GM15510 (cell line): Measurements from ENCODE around the gene FDXR.

ENCODE experiments used
- POLR2A ChIP-seq: IDR thresholded peaks from 3 replicates; pipeline ENCODE4 v1.6.1; 2011; ENCODE audit warnings: borderline replicate concordance; ENCODE audit not compliant: insufficient read length; ENCODE audit errors: extremely low read depth

The FDXR gene, protein sequence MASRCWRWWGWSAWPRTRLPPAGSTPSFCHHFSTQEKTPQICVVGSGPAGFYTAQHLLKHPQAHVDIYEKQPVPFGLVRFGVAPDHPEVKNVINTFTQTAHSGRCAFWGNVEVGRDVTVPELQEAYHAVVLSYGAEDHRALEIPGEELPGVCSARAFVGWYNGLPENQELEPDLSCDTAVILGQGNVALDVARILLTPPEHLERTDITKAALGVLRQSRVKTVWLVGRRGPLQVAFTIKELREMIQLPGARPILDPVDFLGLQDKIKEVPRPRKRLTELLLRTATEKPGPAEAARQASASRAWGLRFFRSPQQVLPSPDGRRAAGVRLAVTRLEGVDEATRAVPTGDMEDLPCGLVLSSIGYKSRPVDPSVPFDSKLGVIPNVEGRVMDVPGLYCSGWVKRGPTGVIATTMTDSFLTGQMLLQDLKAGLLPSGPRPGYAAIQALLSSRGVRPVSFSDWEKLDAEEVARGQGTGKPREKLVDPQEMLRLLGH

DNA sequence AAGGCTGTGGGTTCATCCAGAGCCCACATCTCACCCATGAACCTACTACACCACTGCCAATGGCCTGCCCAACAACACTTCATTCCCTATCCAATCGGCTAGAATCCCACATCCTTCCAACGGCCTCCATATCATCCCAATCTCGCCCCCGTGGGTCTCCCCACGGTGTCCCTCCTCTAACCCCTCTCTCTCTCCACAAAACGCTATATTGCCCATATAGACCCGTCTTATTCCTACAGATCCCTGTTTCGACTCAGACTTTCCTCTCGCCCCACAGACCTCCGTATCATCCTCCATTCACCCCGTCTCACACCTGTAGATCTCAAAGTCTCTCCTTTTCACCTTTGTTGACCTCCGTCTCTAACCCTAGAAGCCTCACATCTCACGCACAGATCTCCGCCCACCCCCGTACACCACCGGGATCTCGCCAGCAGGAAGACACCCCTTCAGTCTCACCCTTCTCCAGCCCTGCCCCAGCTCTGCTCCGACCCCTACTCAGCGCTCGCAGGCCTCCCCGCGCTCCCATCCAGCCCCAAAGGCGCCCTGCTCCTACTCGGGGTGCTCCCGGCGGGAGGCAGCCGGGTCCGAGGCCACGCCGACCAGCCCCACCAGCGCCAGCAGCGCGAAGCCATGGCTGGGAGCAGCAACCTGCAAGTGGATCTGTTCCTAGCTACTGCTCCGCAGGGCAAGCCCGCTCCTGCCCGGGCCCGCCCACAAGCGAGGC lies at the start of gene FDXR:
TSS of gene FDXR (minus strand) at position 682 of the 724 bp plus-strand sequence. CDS start at position 632, 50 bp downstream.
- TF ChIP-seq POLR2A: peak; percentile 89

DNA sequence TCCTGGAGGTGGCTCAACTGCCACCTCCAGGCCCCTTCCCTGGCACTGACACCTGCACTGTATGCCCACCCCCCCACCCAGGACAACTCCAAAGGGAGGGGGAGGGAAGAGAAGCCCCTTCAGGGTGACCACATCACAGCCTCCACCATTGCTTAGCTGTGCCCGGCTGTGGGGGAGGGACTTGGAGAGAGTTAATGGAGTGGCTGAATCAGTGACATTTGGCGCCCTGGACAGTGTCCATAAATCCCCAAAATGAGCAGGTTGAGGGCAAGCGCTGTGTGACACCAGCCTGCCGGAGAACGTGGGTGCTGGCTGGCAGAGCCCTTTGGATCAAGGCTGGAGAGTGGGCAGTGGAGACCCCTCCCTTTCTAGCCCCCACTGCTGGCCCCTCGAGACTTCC lies 49.4 kb upstream of the FDXR start:
- no peak for TF ChIP-seq POLR2A

DNA sequence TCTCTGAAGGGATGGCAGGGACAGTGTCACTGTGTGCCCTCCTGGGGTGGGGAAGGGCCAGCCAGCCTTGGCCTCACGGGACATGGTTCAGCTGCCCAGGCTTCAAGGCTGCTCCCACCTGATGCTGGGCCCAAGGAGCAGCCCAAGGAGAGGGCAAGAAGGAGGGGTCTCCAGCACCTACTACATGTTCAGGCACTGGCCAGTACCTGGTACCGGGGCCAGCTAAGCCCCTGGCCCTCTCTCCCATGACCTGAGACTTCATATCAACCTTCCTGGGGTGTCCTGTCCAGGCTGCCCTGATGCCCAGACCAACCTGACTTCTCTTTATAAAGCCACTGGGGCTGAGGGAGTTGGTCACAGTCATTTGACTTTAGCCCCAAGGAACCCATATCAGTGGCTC lies 49.0 kb upstream of the FDXR start:
- no peak for TF ChIP-seq POLR2A

DNA sequence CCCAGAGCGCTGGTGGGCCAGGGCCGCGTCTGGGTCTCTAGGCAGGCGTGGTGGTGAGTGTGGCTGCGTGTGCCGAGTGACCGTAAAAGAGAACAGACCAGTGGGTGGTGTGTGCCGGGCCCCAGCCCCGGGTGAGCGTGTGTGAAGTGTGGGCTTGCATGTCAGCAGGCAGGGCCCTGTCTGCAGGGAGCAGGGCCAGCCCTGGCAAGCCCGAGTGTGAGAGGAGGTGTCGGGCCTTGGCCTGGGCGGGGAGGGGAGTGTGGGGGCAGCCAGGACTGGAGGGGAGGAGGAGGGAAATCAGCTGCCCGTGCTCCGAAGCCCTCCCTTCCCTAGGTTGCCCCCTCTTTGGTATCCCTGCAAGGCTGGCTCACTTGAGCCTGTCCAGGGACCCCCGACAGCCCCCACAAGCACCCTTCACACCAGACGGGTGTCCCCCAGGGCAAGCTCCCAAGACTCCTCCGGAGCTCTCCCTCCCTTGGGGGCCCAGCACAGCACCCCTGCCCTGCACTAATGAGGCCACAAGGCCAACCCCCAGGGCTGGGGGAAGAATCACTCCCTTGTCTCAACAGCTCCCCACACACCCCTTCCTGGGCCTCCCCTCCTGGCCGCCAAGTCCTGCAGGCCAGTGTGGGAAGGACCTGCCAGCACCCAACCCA lies 48.4 kb upstream of the FDXR start:
- no peak for TF ChIP-seq POLR2A

DNA sequence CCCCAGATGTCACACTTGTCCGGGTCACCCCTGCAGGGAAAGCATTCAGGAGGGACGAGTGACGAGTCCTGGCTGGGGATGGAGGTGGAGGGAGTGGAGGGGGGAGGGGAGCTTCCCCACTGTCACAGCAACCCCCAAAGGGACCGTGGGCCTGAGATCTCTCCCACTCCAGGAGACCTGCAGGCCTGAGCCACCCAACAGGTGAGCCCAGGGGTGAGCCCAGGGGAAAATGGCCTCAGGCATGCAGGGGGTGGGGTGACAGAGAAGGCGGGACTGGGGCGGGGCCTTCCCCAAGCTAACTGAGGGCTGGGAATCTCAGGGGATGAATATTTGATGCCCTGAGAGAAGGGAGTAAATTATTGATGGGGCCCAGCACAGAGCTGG lies 47.8 kb upstream of the FDXR start:
- TF ChIP-seq POLR2A: no peak

DNA sequence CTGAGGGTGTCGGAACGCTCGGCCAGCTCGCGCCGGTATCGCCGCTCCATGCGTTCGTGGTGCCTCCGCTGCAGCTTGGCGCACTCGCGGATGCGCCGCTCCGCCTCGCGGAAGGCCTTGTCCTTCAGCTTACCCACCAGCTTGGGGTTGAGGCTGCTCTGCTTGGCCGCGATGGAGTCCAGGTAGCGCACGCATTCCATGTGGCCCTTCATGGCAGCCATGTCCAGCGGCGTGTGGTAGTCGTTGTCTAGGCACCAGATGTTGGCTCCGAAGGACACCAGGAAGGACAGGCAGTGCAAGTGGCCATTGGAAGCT lies 47.5 kb upstream of the FDXR start:
- TF ChIP-seq POLR2A: no peak

DNA sequence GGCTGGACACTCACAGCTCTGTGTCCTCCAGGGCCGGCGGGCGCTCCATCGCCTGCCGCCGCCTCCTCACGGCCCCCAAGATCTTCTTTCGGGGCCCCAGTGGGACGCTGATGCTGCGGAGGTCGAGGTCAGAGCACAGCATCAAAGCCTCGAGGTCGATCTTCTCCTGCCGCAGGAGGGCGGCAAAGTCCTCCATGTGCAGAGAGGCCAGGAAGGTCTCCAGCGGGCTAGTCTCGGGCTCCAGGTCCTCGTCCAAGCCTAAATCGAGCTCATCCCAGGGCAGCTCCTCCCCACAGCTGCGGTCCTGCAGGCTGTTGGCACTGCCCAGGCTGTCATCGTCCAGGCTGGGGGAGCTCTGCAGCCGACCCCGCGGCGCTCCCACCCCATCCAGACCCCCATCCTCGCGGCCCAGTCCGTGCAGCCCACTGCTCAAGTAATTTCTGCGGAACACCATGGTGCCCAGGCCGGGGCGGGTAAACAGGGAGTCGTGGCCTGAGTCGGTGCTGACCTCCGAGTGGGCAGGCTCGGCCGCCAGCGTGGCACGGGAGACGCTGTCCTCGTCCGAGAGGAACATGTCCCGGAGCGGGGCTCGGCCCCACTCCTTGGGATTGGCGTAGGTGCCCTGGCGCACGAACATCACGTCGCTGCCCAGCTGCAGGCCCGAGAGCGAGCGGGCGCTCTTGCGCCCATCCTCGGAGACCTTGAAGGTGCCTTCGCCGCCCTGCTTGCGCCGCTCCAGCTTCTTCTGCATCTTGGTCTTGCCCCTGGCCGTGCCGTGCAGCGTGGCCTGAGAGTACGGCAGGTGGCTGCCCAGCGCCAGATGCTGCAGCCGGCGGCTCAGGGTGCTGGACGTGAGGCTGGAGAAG lies 46.9 kb upstream of the FDXR start:
- TF ChIP-seq POLR2A: no peak

DNA sequence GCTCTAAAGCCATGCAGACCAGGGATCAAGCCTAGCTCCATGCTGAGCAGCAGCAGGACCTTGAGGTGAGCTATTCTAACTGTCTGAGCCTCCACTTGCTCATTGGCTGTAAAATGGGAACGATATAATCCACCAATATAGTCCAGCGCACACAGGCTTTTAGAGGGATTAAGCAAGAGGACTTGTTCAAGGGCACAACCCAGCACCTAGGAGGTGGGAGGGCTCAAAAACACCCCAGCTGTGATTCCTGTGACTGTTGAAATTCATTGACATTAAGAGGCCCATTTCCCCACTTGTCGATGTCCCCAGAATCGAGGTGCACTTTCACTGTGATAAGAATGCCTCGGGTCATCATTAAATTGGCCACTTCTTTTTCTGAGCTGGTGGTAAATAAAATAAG lies 46.1 kb upstream of the FDXR start:
- no peak for TF ChIP-seq POLR2A

DNA sequence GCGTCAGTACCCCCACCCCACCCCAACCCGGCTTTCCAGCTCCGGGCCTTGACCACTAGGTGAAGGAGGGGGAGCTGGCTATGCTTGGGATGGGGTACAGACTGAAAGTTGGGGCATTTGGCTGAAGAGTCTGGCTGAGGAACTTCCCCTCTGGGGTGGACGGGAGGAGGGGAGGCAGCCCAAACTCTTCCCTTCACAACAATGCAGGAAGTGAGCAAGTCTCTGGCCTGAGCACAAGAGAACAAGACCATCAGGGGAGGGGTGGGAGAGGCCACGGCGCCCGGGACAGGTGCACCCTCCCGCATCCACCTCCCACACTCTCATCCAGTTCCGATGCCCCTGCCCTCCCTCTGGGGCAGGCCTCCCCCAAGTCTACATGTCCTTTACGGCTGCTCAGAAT lies 44.6 kb upstream of the FDXR start:
- TF ChIP-seq POLR2A: no peak

DNA sequence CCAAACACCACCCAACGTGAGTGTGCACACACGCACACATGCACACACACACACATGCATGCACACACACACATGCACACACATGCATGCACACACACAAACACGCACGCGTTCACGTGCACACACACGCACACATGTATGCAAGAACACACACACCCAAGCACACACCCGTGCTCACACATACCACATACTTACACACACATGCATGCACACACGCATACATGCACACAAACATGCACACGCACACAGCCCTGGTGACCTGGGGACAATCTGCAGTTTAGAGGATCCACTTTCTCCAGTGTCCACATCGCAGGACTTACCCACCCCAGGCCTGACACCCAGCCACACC lies 44.0 kb upstream of the FDXR start:
- TF ChIP-seq POLR2A: no peak

DNA sequence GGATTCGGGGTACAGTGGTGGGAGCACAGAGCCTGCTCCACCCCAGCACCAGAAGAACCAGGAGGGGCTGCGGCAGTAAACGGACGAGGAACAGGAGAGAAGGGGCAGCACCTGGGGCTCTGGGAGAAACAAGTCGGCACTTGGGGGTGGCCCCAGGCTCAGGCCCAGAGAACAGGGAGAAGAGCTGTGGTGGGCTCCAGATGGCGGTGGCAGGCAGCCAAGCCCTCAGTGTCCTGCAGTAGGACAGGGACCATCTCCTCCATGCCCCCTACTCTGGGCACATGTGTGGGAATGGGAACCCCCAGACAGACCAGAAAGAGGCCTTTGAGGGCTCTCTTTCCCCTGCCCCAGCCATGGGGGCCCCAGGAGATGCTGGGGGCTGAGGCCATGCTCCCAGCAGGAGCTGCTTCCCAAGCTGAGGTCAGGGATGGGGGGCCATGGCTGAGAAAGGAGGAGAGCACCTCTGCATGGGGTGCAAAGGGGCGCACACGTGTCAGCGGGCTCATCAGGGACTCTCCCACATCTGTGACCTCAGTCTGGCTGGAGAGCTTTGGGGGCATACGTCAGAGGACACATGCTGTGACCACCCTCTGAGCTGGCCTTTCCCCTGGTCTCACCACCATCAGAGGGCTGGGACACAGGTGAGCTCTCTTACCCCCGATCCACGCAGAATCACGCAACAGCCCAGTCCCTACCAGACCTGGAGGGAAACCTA lies 43.5 kb upstream of the FDXR start:
- no peak for TF ChIP-seq POLR2A

DNA sequence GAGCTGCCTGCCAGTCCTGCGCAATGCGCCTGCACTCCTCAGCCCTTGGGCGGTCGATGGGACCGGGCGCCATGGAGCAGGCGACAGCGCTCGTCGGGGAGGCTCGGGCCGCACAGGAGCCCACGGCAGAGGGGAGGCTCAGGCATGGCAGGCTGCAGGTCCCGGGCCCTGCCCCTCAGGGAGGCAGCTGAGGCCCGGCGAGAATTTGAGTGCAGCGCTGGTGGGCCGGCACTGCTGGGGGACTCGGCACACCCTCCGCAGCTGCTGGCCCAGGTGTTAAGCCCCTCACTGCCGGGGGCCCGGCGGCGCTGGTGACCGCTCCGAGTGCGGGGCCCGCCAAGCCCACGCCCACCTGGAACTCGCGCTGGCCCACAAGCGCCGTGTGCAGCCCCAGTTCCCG lies 34.2 kb upstream of the FDXR start:
- no peak for TF ChIP-seq POLR2A

DNA sequence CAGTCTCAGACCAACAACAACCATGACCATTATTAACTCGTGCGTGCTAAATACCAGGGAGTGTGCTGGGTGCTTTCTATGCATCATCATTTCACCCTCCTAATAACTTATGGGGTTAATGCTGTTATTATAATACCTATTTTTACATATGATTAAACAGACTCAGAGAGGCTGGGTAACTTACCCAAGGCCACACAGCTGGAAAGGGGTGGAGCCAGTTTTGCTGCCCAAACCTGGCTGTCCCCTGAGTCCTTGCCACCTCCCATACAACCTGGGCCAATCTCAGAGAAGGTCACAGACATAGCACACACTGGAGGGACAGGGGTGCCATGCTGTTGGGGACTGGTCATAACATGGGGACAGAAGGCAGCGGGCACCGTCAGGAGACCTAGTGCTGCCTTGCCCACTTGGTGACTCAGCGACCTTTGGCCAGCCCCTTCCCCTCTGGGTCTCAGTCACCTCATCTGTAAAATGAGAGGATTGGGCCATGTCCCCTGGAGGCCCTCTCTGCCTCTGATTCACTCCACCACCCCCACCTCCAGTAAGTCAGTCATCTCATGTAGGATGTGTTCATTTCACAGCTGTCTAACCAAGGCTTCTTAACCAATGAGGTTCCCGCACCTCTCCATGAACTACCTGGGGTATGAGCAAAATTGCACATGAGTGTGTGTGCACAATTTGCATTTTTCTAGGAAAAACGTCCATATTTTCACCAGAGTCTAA lies 32.1 kb upstream of the FDXR start:
- TF ChIP-seq POLR2A: no peak
